ENCODE data around the gene BBS9. TPM values are rescaled to one million over a fixed set of nuclear protein-coding genes. Genes with fewer than 3 reads are reported as not detected.

The BBS9 gene
- total RNA-seq, 1 donor from 2014 or later, result 18.6 TPM

GRCh38 chr7:33627741-33628140 is 498.4 kb downstream of the BBS9 start:
- POLR2A ChIA-PET, result no interaction called here
- H3K36me3 Mint-ChIP-seq (ENCODE audit: low read depth), result peaks cover 3% of the 10 kb centered on the region
- no peak for ATAC-seq (ENCODE audit: low read depth)

GRCh38 chr7:33628894-33629293 is 499.5 kb downstream of the BBS9 start:
- Mint-ChIP-seq H3K36me3 (ENCODE audit: low read depth) (peaks cover 3% of the 10 kb centered on the region), H3K4me3 (no peak overlapping the region), H3K9me3 (peaks cover 10% of the 10 kb centered on the region), H3K27ac (no peak overlapping the region), H3K4me1 (no peaks in the 10 kb centered on the region), H3K27me3 (no peaks in the 10 kb centered on the region)
- DNase-seq (no peak), ATAC-seq (ENCODE audit: low read depth) (no peak)
- POLR2A ChIA-PET, result no interaction called here
- intact Hi-C loops (cut with micrococcal nuclease), result no loop called here
- no peak for TF ChIP-seq CTCF (IDR thresholded peaks at IDR 0.05)
- CTCF ChIA-PET, result no interaction called here

More at GRCh38 chr7:33627741-33628140, 498.4 kb downstream of the BBS9 start:
- no peak for TF ChIP-seq CTCF (IDR thresholded peaks at IDR 0.05)
- intact Hi-C loops (cut with micrococcal nuclease), result no loop called here
- Mint-ChIP-seq H3K9me3 (peaks cover 10% of the 10 kb centered on the region), H3K4me1 (no peaks in the 10 kb centered on the region), H3K27ac (no peak overlapping the region), H3K27me3 (no peaks in the 10 kb centered on the region), H3K4me3 (no peak overlapping the region)
- CTCF ChIA-PET, result no interaction called here
- DNase-seq, result no peak

DNA sequence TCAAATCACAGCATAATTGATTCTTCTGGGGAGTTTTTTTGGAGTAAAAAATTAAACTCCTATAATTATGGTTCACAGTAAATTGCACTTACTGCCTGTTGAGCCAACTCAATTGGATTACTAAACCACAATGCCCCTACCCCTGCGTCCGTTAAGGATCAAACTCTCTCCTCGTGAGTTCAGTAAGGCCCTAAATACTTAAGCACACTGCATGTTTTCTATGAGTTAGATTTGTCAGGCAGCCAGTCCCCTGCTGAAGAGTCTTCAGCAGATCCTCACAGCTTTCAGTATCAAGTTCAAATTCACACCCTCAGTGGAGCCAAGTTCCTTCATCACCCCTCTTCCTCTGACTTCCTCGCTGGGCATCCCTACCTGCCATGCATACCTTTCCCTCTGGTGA is 501.0 kb downstream of the BBS9 start:
- no peaks in the 10 kb centered on the region for H3K27me3 Mint-ChIP-seq
- H3K4me1 Mint-ChIP-seq, result no peaks in the 10 kb centered on the region
- ChIA-PET CTCF (no interaction called here), POLR2A (no interaction called here)
- ATAC-seq (ENCODE audit: low read depth), result no peak
- intact Hi-C loops (cut with micrococcal nuclease), result no loop called here
- peaks cover 3% of the 10 kb centered on the region for H3K36me3 Mint-ChIP-seq (ENCODE audit: low read depth)
- H3K9me3 Mint-ChIP-seq, result peaks cover 10% of the 10 kb centered on the region
- no peak for TF ChIP-seq CTCF (IDR thresholded peaks at IDR 0.05)
- H3K27ac Mint-ChIP-seq, result no peak overlapping the region
- no peak overlapping the region for H3K4me3 Mint-ChIP-seq
- no peak for DNase-seq

- H3K36me3 Mint-ChIP-seq (ENCODE audit: low read depth), result no peaks in the 10 kb centered on the region
- H3K27me3 Mint-ChIP-seq, result no peaks in the 10 kb centered on the region
- no peaks in the 10 kb centered on the region for H3K9me3 Mint-ChIP-seq
- no peak overlapping the region for H3K4me3 Mint-ChIP-seq
- ChIA-PET CTCF (no interaction called here), POLR2A (no interaction called here)
- no peak overlapping the region for H3K27ac Mint-ChIP-seq
- no peak for DNase-seq
- TF ChIP-seq CTCF (IDR thresholded peaks at IDR 0.05), result no peak
- intact Hi-C loops (cut with micrococcal nuclease), result no loop called here
- H3K4me1 Mint-ChIP-seq, result no peaks in the 10 kb centered on the region
- no peak for ATAC-seq (ENCODE audit: low read depth)
Measured at GRCh38 chr7:33632322-33632721, 503.0 kb downstream of the BBS9 start.

GRCh38 chr7:33632840-33633525 is 503.6 kb downstream of the BBS9 start:
- Mint-ChIP-seq H3K9me3 (no peaks in the 10 kb centered on the region), H3K4me1 (no peaks in the 10 kb centered on the region), H3K36me3 (ENCODE audit: low read depth) (no peaks in the 10 kb centered on the region), H3K4me3 (no peak overlapping the region), H3K27ac (no peak overlapping the region), H3K27me3 (no peaks in the 10 kb centered on the region)
- POLR2A ChIA-PET, result no interaction called here
- intact Hi-C loops (cut with micrococcal nuclease), result no loop called here
- CTCF ChIA-PET, result no interaction called here
- no peak for TF ChIP-seq CTCF (IDR thresholded peaks at IDR 0.05)
- DNase-seq, result no peak
- no peak for ATAC-seq (ENCODE audit: low read depth)
